Stimulated activated memory B cell treated with anti-CD40 and anti-IgM and Interleukin-4, amounts not matched to agents 10 μg/mL and 1 μg/mL and 100 μg/mL, for 72 hours (primary cell): ENCODE results near the gene PARP15.
A peak's percentile ranks its signal among the peaks of the same experiment; 100 is the strongest.
"Not testable (repeated sequence)": the region's sequence is repeated elsewhere in the genome, so short reads cannot be mapped to it uniquely, and the experiment has no call there.

Source experiments
- ATAC-seq: fragments of 150-1000 bp; cut with Tn5 transposase; 2 replicates; pipeline ENCODE4 v1.10.0; 2021
- H3K27ac Mint-ChIP-seq: one replicate; pipeline ENCODE4 v1.8.0; 2022; ENCODE audit warnings: mild to moderate bottlenecking, mixed read lengths
- H3K27me3 Mint-ChIP-seq: one replicate; pipeline ENCODE4 v1.8.0; 2022; ENCODE audit warnings: mixed read lengths
- H3K36me3 Mint-ChIP-seq: one replicate; pipeline ENCODE4 v1.8.0; 2022; ENCODE audit warnings: mixed read lengths
- H3K4me1 Mint-ChIP-seq: one replicate; pipeline ENCODE4 v1.8.0; 2022; ENCODE audit warnings: mixed read lengths
- H3K4me3 Mint-ChIP-seq: one replicate; pipeline ENCODE4 v1.8.0; 2022; ENCODE audit warnings: mild to moderate bottlenecking, moderate library complexity, mixed read lengths
- H3K9me3 Mint-ChIP-seq: one replicate; pipeline ENCODE4 v1.8.0; 2022; ENCODE audit warnings: mixed read lengths

The PARP15 gene

GRCh38 chr3:122681284-122681973, 104.0 kb downstream of the PARP15 start:
- H3K27me3 Mint-ChIP-seq = no peaks in the 10 kb centered on the region
- peak overlapping the region; percentile 96 for H3K27ac Mint-ChIP-seq
- H3K4me3 Mint-ChIP-seq = peak overlapping the region; percentile 93
- H3K9me3 Mint-ChIP-seq = no peaks in the 10 kb centered on the region
- peaks cover 14% of the 10 kb centered on the region for H3K36me3 Mint-ChIP-seq
- peaks cover 65% of the 10 kb centered on the region for H3K4me1 Mint-ChIP-seq
- no peak for ATAC-seq

- H3K36me3 Mint-ChIP-seq = peaks cover 14% of the 10 kb centered on the region
- no peaks in the 10 kb centered on the region for H3K9me3 Mint-ChIP-seq
- peak overlapping the region; percentile 93 for H3K4me3 Mint-ChIP-seq
- H3K27me3 Mint-ChIP-seq = no peaks in the 10 kb centered on the region
- peak overlapping the region; percentile 96 for H3K27ac Mint-ChIP-seq
- ATAC-seq = no peak
- peaks cover 68% of the 10 kb centered on the region for H3K4me1 Mint-ChIP-seq
Measured at GRCh38 chr3:122681974-122682409, 104.5 kb downstream of the PARP15 start.

- ATAC-seq, H3K27me3 Mint-ChIP-seq, H3K9me3 Mint-ChIP-seq: not testable (repeated sequence)
- H3K27ac Mint-ChIP-seq = peak overlapping the region; percentile 96
- peaks cover 14% of the 10 kb centered on the region for H3K36me3 Mint-ChIP-seq
- peak overlapping the region; percentile 93 for H3K4me3 Mint-ChIP-seq
- H3K4me1 Mint-ChIP-seq = peaks cover 74% of the 10 kb centered on the region
Measured at GRCh38 chr3:122682778-122683411, 105.4 kb downstream of the PARP15 start.

- Mint-ChIP-seq H3K27me3 (no peaks in the 10 kb centered on the region), H3K4me1 (peaks cover 47% of the 10 kb centered on the region), H3K4me3 (no peak overlapping the region), H3K27ac (peak overlapping the region; percentile 38), H3K9me3 (no peaks in the 10 kb centered on the region), H3K36me3 (peaks cover 40% of the 10 kb centered on the region)
- ATAC-seq = no peak
Measured at GRCh38 chr3:122687298-122687697, 109.8 kb downstream of the PARP15 start.
